Measurements from ENCODE around the gene PERCC1.
"Not testable (repeated sequence)": the region's sequence is repeated elsewhere in the genome, so short reads cannot be mapped to it uniquely, and the experiment has no call there.

Gene PERCC1

GRCh38 chr16:1433263-1433560 lies 2.3 kb downstream of the PERCC1 start:
- no peak for DNase-seq (ENCODE audit: low read depth in 4 of 4, low spot score in 1 of 4)

- DNase-seq (ENCODE audit: low read depth in 4 of 4, low spot score in 1 of 4) = no peak
Observed at GRCh38 chr16:1433756-1434155, 2.9 kb downstream of the PERCC1 start.

- DNase-seq (ENCODE audit: low read depth in 4 of 4, low spot score in 1 of 4) = no peak
Observed at GRCh38 chr16:1434644-1435592, 4.0 kb downstream of the PERCC1 start.

- DNase-seq (ENCODE audit: low read depth in 4 of 4, low spot score in 1 of 4) = no peak
Observed at GRCh38 chr16:1435921-1436697, 5.2 kb downstream of the PERCC1 start.

GRCh38 chr16:1436731-1437355 lies 6.0 kb downstream of the PERCC1 start:
- DNase-seq (ENCODE audit: low read depth in 4 of 4, low spot score in 1 of 4) = no peak

- no peak for DNase-seq (ENCODE audit: low read depth in 4 of 4, low spot score in 1 of 4)
Observed at GRCh38 chr16:1437606-1438005, 6.7 kb downstream of the PERCC1 start.

- DNase-seq (ENCODE audit: low read depth in 4 of 4, low spot score in 1 of 4) = no peak
Observed at GRCh38 chr16:1438229-1439057, 7.6 kb downstream of the PERCC1 start.

GRCh38 chr16:1439058-1439698 lies 8.3 kb downstream of the PERCC1 start:
- DNase-seq (ENCODE audit: low read depth in 4 of 4, low spot score in 1 of 4) = no peak

GRCh38 chr16:1439699-1440074 lies 8.8 kb downstream of the PERCC1 start:
- not testable (repeated sequence) for DNase-seq (ENCODE audit: low read depth in 4 of 4, low spot score in 1 of 4)

GRCh38 chr16:1441391-1441829 lies 10.5 kb downstream of the PERCC1 start:
- DNase-seq (ENCODE audit: low read depth in 4 of 4, low spot score in 1 of 4) = no peak

GRCh38 chr16:1442697-1443096 lies 11.8 kb downstream of the PERCC1 start:
- DNase-seq (ENCODE audit: low read depth in 4 of 4, low spot score in 1 of 4) = no peak

- no peak for DNase-seq (ENCODE audit: low read depth in 4 of 4, low spot score in 1 of 4)
Observed at GRCh38 chr16:1443403-1443973, 12.6 kb downstream of the PERCC1 start.

GRCh38 chr16:1443980-1444729 lies 13.3 kb downstream of the PERCC1 start, which contains the start of gene CCDC154:
Gene CCDC154 (minus strand): TSS chr16:1444556. CDS start chr16:1444322, 234 bp downstream.
- DNase-seq (ENCODE audit: low read depth in 4 of 4, low spot score in 1 of 4) = no peak

- no peak for DNase-seq (ENCODE audit: low read depth in 4 of 4, low spot score in 1 of 4)
Observed at GRCh38 chr16:1444730-1445517, 14.0 kb downstream of the PERCC1 start.

- DNase-seq (ENCODE audit: low read depth in 4 of 4, low spot score in 1 of 4) = no peak
Observed at GRCh38 chr16:1445518-1446203, 14.8 kb downstream of the PERCC1 start.

GRCh38 chr16:1446296-1447080 lies 15.6 kb downstream of the PERCC1 start:
- DNase-seq (ENCODE audit: low read depth in 4 of 4, low spot score in 1 of 4) = no peak

- DNase-seq (ENCODE audit: low read depth in 4 of 4, low spot score in 1 of 4) = no peak
Observed at GRCh38 chr16:1447965-1448364, 17.1 kb downstream of the PERCC1 start.
